ENCODE data around the gene SIAH2.

The SIAH2 gene

DNA sequence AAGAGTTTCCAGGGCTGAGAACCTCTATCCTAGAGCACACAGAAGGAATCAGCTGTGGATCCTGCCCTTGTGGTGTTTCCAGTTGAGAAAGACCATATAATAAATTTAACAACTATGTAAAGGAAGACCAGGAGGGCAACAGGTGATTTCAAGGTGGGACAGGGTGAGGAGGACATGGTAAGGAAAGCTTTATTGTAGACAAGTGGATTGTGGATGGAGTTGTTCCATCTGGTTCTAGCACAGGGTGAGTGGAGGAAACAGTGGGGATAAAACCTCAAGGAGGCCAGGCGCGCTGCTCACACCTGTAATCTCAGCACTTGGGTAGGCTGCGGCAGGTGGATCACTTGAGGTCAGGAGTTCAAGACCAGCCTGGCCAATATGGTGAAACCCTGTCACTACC lies 17.1 kb downstream of the SIAH2 start:
- H2BK12ac ChIP-seq (ENCODE audit: low read length), result no peak overlapping the region
- peaks cover 6 to 12% of the 10 kb centered on the region in 2 experiments for H3K36me3 ChIP-seq (ENCODE audit: control insufficient read depth in 1 of 2, insufficient read depth in 2 of 2, low read length in 2 of 2)
- H3K18ac ChIP-seq (ENCODE audit: low read length), result no peak overlapping the region
- H3K4me1 ChIP-seq (ENCODE audit: control insufficient read depth in 1 of 2, insufficient read depth in 2 of 2, low read length in 2 of 2), result peaks cover 9 to 21% of the 10 kb centered on the region in 2 experiments
- H2BK5ac ChIP-seq (ENCODE audit: low read depth, low read length, poor library complexity), result no peak overlapping the region
- no peak overlapping the region for H2AFZ ChIP-seq (ENCODE audit: insufficient read depth, low read length, poor library complexity)
- H4K12ac ChIP-seq (ENCODE audit: low read depth, low read length), result no peak overlapping the region
- no peak overlapping the region for H3K4me2 ChIP-seq (ENCODE audit: low read length)
- no peak overlapping the region for H3K23ac ChIP-seq (ENCODE audit: low read length)
- peak overlapping the region; percentile 28 for H3K4ac ChIP-seq (ENCODE audit: low read depth, low read length)
- H3K14ac ChIP-seq (ENCODE audit: low read length), result no peak overlapping the region
- no peak overlapping the region for H2BK120ac ChIP-seq (ENCODE audit: insufficient read depth, low read length, poor library complexity)
- peaks cover 4% of the 10 kb centered on the region for H3K79me2 ChIP-seq (ENCODE audit: control insufficient read depth, insufficient read depth, low read length, poor library complexity)
- no peak overlapping the region for H4K8ac ChIP-seq (ENCODE audit: low read depth, low read length)
- H3K27me3 ChIP-seq (ENCODE audit: insufficient read depth, low read length), result no peaks in the 10 kb centered on the region
- H3K27ac ChIP-seq (ENCODE audit: low read depth, low read length), result no peak overlapping the region
- H3K9me3 ChIP-seq (ENCODE audit: insufficient read depth, low read depth, low read length), result no peaks in the 10 kb centered on the region
- DNase-seq, result no peak
- peaks cover 1% of the 10 kb centered on the region for H3K79me1 ChIP-seq (ENCODE audit: low read length)
- WGBS (ENCODE audit: extremely low coverage, insufficient coverage, insufficient read length), result no CpG with 5 or more reads among the region's 3 CpGs
- no peak overlapping the region for H2AK5ac ChIP-seq (ENCODE audit: low read length)
- H3K4me3 ChIP-seq (ENCODE audit: low read depth, low read length), result no peak overlapping the region
- H4K91ac ChIP-seq (ENCODE audit: low read depth, low read length), result no peak overlapping the region
- no peak overlapping the region for H3K9ac ChIP-seq (ENCODE audit: low read length)

DNA sequence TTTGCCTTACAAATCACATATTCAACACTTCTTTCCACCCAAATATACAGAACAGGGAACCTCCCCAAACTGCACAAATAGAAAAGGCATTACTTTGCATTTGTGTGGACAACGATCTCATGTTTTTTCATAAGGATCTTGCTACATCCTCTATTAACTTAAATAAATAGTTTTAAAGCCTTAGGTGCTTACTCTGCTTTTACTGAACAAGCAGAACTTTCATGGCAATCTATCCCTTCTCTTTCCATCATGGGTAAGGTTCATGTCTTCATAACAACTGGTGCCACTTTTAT lies 18.1 kb downstream of the SIAH2 start:
- no peak overlapping the region for H3K18ac ChIP-seq (ENCODE audit: low read length)
- no peak overlapping the region for H3K4ac ChIP-seq (ENCODE audit: low read depth, low read length)
- no peaks in the 10 kb centered on the region for H3K27me3 ChIP-seq (ENCODE audit: insufficient read depth, low read length)
- H3K9ac ChIP-seq (ENCODE audit: low read length), result no peak overlapping the region
- no peak for DNase-seq
- H3K79me1 ChIP-seq (ENCODE audit: low read length), result peaks cover 1% of the 10 kb centered on the region
- H3K14ac ChIP-seq (ENCODE audit: low read length), result no peak overlapping the region
- H3K36me3 ChIP-seq (ENCODE audit: control insufficient read depth in 1 of 2, insufficient read depth in 2 of 2, low read length in 2 of 2), result peaks cover 6 to 15% of the 10 kb centered on the region in 2 experiments
- H3K4me1 ChIP-seq (ENCODE audit: control insufficient read depth in 1 of 2, insufficient read depth in 2 of 2, low read length in 2 of 2), result peaks cover 9 to 21% of the 10 kb centered on the region in 2 experiments
- no peak overlapping the region for H2BK5ac ChIP-seq (ENCODE audit: low read depth, low read length, poor library complexity)
- H2AFZ ChIP-seq (ENCODE audit: insufficient read depth, low read length, poor library complexity), result no peak overlapping the region
- no peak overlapping the region for H4K12ac ChIP-seq (ENCODE audit: low read depth, low read length)
- no peaks in the 10 kb centered on the region for H3K9me3 ChIP-seq (ENCODE audit: insufficient read depth, low read depth, low read length)
- H3K4me2 ChIP-seq (ENCODE audit: low read length), result no peak overlapping the region
- H2BK120ac ChIP-seq (ENCODE audit: insufficient read depth, low read length, poor library complexity), result no peak overlapping the region
- no peak overlapping the region for H4K91ac ChIP-seq (ENCODE audit: low read depth, low read length)
- no peak overlapping the region for H3K27ac ChIP-seq (ENCODE audit: low read depth, low read length)
- no peak overlapping the region for H3K4me3 ChIP-seq (ENCODE audit: low read depth, low read length)
- H3K79me2 ChIP-seq (ENCODE audit: control insufficient read depth, insufficient read depth, low read length, poor library complexity), result peaks cover 4% of the 10 kb centered on the region
- no peak overlapping the region for H4K8ac ChIP-seq (ENCODE audit: low read depth, low read length)
- no CpG with 5 or more reads among the region's 1 CpG for WGBS (ENCODE audit: extremely low coverage, insufficient coverage, insufficient read length)
- H3K23ac ChIP-seq (ENCODE audit: low read length), result no peak overlapping the region
- H2BK12ac ChIP-seq (ENCODE audit: low read length), result no peak overlapping the region
- H2AK5ac ChIP-seq (ENCODE audit: low read length), result no peak overlapping the region

DNA sequence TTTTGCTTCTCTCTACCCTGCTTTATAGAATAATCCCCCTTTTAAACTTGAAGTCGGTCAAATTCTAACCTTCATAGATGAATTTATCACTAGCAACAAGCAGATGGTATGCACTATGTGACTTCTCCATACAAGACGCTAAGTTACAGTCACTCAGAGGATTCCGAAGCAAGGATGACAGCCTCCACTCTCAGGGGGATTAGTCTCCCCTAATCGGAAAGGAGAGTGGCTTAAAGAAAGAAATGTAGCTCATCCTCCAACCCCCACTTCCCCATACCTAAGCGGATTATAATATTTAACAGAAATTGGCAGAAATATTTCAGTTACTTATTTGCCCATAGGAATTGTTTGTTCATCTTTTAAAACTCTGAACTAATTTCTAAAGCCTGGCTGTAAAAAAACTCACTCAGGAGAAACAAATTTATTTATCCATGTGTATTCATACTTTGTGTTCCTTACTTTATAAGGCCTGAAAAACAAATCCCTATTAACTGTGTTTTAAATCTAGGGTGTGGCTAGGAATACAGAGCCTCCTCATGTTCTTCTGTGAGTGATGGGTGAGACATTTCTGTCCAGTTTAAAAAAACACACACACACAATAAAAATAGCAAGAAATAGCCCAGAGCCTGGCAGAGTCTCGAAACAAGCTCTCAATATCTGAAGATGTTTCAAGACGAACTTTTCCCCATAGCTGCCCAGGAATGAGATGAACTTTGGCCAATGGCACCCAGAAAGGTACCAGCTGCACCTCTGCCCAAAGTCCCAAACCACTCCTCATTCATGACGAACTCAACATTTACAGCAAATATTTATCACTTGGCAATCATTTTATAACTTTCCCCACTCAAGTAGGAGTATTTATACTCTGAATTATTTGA lies 18.7 kb downstream of the SIAH2 start:
- Histone ChIP-seq H3K23ac (ENCODE audit: low read length) (no peak overlapping the region), H3K14ac (ENCODE audit: low read length) (no peak overlapping the region), H4K12ac (ENCODE audit: low read depth, low read length) (no peak overlapping the region), H3K4me1 (ENCODE audit: control insufficient read depth in 1 of 2, insufficient read depth in 2 of 2, low read length in 2 of 2) (peaks cover 9 to 19% of the 10 kb centered on the region in 2 experiments), H2AFZ (ENCODE audit: insufficient read depth, low read length, poor library complexity) (no peak overlapping the region), H3K4me3 (ENCODE audit: low read depth, low read length) (no peak overlapping the region), H2BK12ac (ENCODE audit: low read length) (no peak overlapping the region), H2AK5ac (ENCODE audit: low read length) (no peak overlapping the region), H3K27me3 (ENCODE audit: insufficient read depth, low read length) (no peaks in the 10 kb centered on the region), H3K4ac (ENCODE audit: low read depth, low read length) (no peak overlapping the region), H3K4me2 (ENCODE audit: low read length) (no peak overlapping the region), H2BK120ac (ENCODE audit: insufficient read depth, low read length, poor library complexity) (no peak overlapping the region), H2BK5ac (ENCODE audit: low read depth, low read length, poor library complexity) (no peak overlapping the region), H3K79me1 (ENCODE audit: low read length) (peaks cover 1% of the 10 kb centered on the region), H4K8ac (ENCODE audit: low read depth, low read length) (no peak overlapping the region), H4K91ac (ENCODE audit: low read depth, low read length) (no peak overlapping the region), H3K27ac (ENCODE audit: low read depth, low read length) (peak overlapping the region; percentile 8), H3K79me2 (ENCODE audit: control insufficient read depth, insufficient read depth, low read length, poor library complexity) (peaks cover 4% of the 10 kb centered on the region), H3K18ac (ENCODE audit: low read length) (no peak overlapping the region), H3K36me3 (ENCODE audit: control insufficient read depth in 1 of 2, insufficient read depth in 2 of 2, low read length in 2 of 2) (peaks cover 6 to 15% of the 10 kb centered on the region in 2 experiments), H3K9me3 (ENCODE audit: insufficient read depth, low read depth, low read length) (no peaks in the 10 kb centered on the region), H3K9ac (ENCODE audit: low read length) (no peak overlapping the region)
- no CpG with 5 or more reads among the region's 8 CpGs for WGBS (ENCODE audit: extremely low coverage, insufficient coverage, insufficient read length)
- DNase-seq, result no peak

GRCh38 chr3:150743508-150743907 lies 19.5 kb downstream of the SIAH2 start:
- H2AK5ac ChIP-seq (ENCODE audit: low read length), result no peak overlapping the region
- DNase-seq, result peak in 1 of 2 donors; percentile 34
- H4K91ac ChIP-seq (ENCODE audit: low read depth, low read length), result no peak overlapping the region
- no peak overlapping the region for H2BK120ac ChIP-seq (ENCODE audit: insufficient read depth, low read length, poor library complexity)
- H3K9ac ChIP-seq (ENCODE audit: low read length), result no peak overlapping the region
- no peaks in the 10 kb centered on the region for H3K27me3 ChIP-seq (ENCODE audit: insufficient read depth, low read length)
- no peak overlapping the region for H3K4ac ChIP-seq (ENCODE audit: low read depth, low read length)
- H3K4me3 ChIP-seq (ENCODE audit: low read depth, low read length), result no peak overlapping the region
- no peak overlapping the region for H2BK5ac ChIP-seq (ENCODE audit: low read depth, low read length, poor library complexity)
- H3K23ac ChIP-seq (ENCODE audit: low read length), result no peak overlapping the region
- H3K9me3 ChIP-seq (ENCODE audit: insufficient read depth, low read depth, low read length), result no peaks in the 10 kb centered on the region
- no peak overlapping the region for H4K12ac ChIP-seq (ENCODE audit: low read depth, low read length)
- peak overlapping the region; percentile 32 for H4K8ac ChIP-seq (ENCODE audit: low read depth, low read length)
- peak overlapping the region; percentile 56 for H3K27ac ChIP-seq (ENCODE audit: low read depth, low read length)
- H3K79me1 ChIP-seq (ENCODE audit: low read length), result peaks cover 1% of the 10 kb centered on the region
- no peak overlapping the region for H3K4me2 ChIP-seq (ENCODE audit: low read length)
- no peak overlapping the region for H2BK12ac ChIP-seq (ENCODE audit: low read length)
- H3K14ac ChIP-seq (ENCODE audit: low read length), result no peak overlapping the region
- peaks cover 6 to 15% of the 10 kb centered on the region in 2 experiments for H3K36me3 ChIP-seq (ENCODE audit: control insufficient read depth in 1 of 2, insufficient read depth in 2 of 2, low read length in 2 of 2)
- no CpG with 5 or more reads among the region's 2 CpGs for WGBS (ENCODE audit: extremely low coverage, insufficient coverage, insufficient read length)
- H2AFZ ChIP-seq (ENCODE audit: insufficient read depth, low read length, poor library complexity), result no peak overlapping the region
- peaks cover 9 to 19% of the 10 kb centered on the region in 2 experiments for H3K4me1 ChIP-seq (ENCODE audit: control insufficient read depth in 1 of 2, insufficient read depth in 2 of 2, low read length in 2 of 2)
- no peak overlapping the region for H3K18ac ChIP-seq (ENCODE audit: low read length)
- H3K79me2 ChIP-seq (ENCODE audit: control insufficient read depth, insufficient read depth, low read length, poor library complexity), result peaks cover 4% of the 10 kb centered on the region

All from trophoblast cell (in vitro differentiated cells and primary cell).